ENCODE data around the gene INIP.

The INIP gene

DNA sequence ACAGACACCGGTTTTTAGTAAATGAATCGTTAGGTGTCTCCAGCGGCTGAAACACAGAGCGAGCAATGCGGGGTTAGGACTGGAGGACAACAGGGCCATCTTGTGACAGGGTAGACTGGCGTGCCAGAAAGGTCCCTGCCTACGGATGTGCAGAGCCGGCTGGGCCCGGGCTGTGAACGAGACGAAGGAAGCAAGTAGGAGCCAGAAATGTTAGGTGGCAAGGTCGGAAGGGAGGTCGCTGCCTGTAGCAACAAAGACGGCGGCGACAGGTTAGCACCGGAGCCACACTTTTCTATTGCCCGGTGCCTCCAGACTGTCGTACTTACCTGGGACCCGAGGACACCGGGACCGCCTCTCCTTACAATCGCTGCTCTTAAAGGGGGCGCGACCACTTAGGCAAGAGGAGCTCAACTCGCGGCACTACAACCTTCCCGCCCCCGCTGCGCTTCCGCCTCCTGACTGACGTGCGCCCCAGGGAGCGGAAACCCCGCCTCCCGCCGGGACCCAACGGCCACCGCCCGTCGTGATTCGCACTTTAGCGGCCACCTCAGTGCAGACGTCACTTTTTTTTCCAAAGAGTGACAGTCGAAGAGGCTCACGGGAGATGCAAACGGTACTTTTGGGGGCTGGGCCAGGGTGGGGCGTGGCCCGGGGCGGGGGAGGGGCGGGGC lies at the start of gene INIP:
INIP (minus strand) TSS at position 457 of the 671 bp plus-strand sequence. CDS start 1,632 bp downstream, outside the sequence.
- TF ChIP-seq, protein P1, sequence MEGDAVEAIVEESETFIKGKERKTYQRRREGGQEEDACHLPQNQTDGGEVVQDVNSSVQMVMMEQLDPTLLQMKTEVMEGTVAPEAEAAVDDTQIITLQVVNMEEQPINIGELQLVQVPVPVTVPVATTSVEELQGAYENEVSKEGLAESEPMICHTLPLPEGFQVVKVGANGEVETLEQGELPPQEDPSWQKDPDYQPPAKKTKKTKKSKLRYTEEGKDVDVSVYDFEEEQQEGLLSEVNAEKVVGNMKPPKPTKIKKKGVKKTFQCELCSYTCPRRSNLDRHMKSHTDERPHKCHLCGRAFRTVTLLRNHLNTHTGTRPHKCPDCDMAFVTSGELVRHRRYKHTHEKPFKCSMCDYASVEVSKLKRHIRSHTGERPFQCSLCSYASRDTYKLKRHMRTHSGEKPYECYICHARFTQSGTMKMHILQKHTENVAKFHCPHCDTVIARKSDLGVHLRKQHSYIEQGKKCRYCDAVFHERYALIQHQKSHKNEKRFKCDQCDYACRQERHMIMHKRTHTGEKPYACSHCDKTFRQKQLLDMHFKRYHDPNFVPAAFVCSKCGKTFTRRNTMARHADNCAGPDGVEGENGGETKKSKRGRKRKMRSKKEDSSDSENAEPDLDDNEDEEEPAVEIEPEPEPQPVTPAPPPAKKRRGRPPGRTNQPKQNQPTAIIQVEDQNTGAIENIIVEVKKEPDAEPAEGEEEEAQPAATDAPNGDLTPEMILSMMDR (IDR thresholded peaks at IDR 0.05; ENCODE audit: insufficient read depth, low read depth, low read length, missing control alignments) = no peak
- peak within 1 kb of the TSS; percentile 91 for H3K4me3 ChIP-seq (ENCODE audit: low read length)
- DNase-seq (ENCODE audit: low read depth) = peak; percentile 98

GRCh38 chr9:112765281-112765680 lies 47.4 kb upstream of the INIP start:
- TF ChIP-seq, protein P1 (IDR thresholded peaks at IDR 0.05; ENCODE audit: insufficient read depth, low read depth, low read length, missing control alignments) = no peak

GRCh38 chr9:112764837-112765236 lies 46.9 kb upstream of the INIP start:
- DNase-seq (ENCODE audit: low read depth) = no peak
- no peak overlapping the region for H3K4me3 ChIP-seq (ENCODE audit: low read length)
- TF ChIP-seq, protein P1 (IDR thresholded peaks at IDR 0.05; ENCODE audit: insufficient read depth, low read depth, low read length, missing control alignments) = no peak

More at GRCh38 chr9:112765281-112765680, 47.4 kb upstream of the INIP start:
- DNase-seq (ENCODE audit: low read depth) = no peak
- no peak overlapping the region for H3K4me3 ChIP-seq (ENCODE audit: low read length)

DNA sequence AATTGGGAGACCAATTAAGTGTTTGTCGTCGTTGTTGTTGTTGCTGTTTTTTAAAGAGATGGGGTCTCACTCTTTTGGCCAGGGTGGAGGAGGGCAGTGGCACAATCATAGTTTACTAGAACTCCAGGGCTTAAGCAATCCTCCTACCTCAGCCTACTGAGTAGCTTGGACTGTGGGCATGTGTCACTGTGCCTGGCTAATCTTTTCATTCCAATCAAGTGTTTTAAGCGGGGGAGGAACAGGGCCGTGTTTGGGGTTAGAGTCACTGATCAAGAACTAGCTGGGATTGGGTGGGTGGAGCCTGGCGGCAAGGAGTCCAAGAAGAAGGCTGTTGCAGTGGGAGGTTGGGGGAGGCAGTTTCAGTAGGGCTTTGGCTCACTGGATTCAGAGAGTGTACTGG lies 46.4 kb upstream of the INIP start:
- peak; percentile 16 for DNase-seq (ENCODE audit: low read depth)
- TF ChIP-seq, protein P1 (IDR thresholded peaks at IDR 0.05; ENCODE audit: insufficient read depth, low read depth, low read length, missing control alignments) = no peak
- H3K4me3 ChIP-seq (ENCODE audit: low read length) = no peak overlapping the region

- TF ChIP-seq, protein P1 (IDR thresholded peaks at IDR 0.05; ENCODE audit: insufficient read depth, low read depth, low read length, missing control alignments) = no peak
- no peak for DNase-seq (ENCODE audit: low read depth)
- no peak overlapping the region for H3K4me3 ChIP-seq (ENCODE audit: low read length)
These were observed 45.0 kb upstream of the INIP start for GRCh38 chr9:112762726-112763518.

DNA sequence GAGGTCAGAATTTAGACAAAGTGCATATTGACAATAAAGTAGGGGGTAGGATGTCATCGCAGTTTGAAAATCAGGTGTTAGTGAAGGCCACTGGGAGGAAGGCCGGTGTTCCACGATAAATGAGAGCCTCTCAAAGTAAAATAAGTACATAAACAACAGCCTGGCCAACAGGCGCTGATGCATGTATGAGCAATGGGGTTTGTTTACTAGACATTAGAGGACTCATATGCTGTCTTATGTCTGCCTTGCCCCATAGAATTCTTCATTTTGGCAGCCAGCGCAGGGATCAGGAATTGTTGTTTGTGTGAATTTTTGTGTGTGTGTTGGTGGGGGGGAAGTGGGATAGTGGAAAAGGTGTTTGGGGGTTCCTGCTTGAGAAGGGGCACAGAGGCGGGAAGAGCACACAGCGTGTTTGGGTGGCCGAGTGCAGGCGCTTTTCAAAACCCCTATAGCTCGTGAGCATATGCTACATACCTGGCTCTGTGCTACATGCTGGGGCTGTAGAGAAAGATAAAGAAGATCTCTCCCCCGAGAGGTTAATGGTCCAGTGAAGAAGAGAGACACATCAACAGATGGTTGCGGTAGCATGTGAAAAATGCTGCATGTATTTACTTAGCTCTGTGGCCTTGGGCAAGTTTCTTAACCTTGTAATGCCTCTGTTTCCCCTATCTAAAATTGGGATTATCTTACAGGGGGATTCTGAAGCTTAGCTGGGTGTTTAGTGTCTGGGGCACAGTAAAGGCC lies 44.2 kb upstream of the INIP start:
- peak; percentile 15 for DNase-seq (ENCODE audit: low read depth)
- no peak overlapping the region for H3K4me3 ChIP-seq (ENCODE audit: low read length)
- TF ChIP-seq, protein P1 (IDR thresholded peaks at IDR 0.05; ENCODE audit: insufficient read depth, low read depth, low read length, missing control alignments) = no peak

Measured in epithelial cell of esophagus (primary cell).